K562 (cell line): Measurements from ENCODE around the gene BMAL1. TPM values are rescaled to one million over a fixed set of nuclear protein-coding genes. Genes with fewer than 3 reads are reported as not detected.

Experiments
- ATAC-seq: fragments of 200-7000 bp; cut with Tn5 transposase; 3 replicates; pipeline ENCODE4 v1.9.1; 2020; ENCODE audit warnings: moderate library complexity
- BruUV-seq: library from RNA; stranded (reverse); fragments of 400-500 nt; replicated peaks from 2 replicates; lab custom pipeline; 2021; lab: Mats Ljungman, UMichigan
- CTCF ChIA-PET: fragments of 300-600 bp; formaldehyde crosslinking; extraction: SDS; loops from one replicate; lab custom pipeline; 2021; ENCODE audit warnings: low intra/inter-chr PET ratio; lab: Yijun Ruan, JAX
- POLR2A ChIA-PET: fragments of 300-600, 350-650 bp; sonication (Branson Sonifier 250); formaldehyde crosslinking; extraction: SDS; loops from one replicate; lab custom pipeline; 2021; ENCODE audit warnings: antibody characterized with exemption, inconsistent platforms; lab: Yijun Ruan, JAX
- DNase-seq, 4 experiments: peaks; one replicate each; pipeline versions ENCODE4 v3.0.0 to v3.0.0-alpha.2; 2011 to 2018; ENCODE audit warnings: low spot score in 3 of 4, mixed read lengths in 3 of 4; ENCODE audit errors: extremely low read depth in 1 of 4
- FAIRE-seq: peaks from 2 replicates; lab custom pipeline; 2011; peaks lifted over from hg19 to GRCh38; lab: Jason Lieb, UNC
- H2AFZ ChIP-seq: 2 replicates; pipeline ENCODE4 v1.6.0; 2011; ENCODE audit warnings: low read depth, low read length, control low read depth, inconsistent platforms
- H3K27ac ChIP-seq: fragments of 200-600 bp; 3 replicates; pipeline ENCODE4 v1.8.0; 2011; ENCODE audit warnings: low read depth, mild to moderate bottlenecking, control low read depth, inconsistent platforms, low read length, moderate library complexity, mixed read lengths; ENCODE audit errors: extremely low read depth
- H3K27me3 ChIP-seq, 2 experiments: fragments of 300-600 bp in 1 of 2; 2 replicates in 1 of 2; 3 replicates in 1 of 2; pipeline versions ENCODE4 v1.6.0 to v1.8.0; 2011; ENCODE audit warnings: inconsistent platforms in 2 of 2, low read length in 2 of 2, mild to moderate bottlenecking in 1 of 2, mixed read lengths in 1 of 2, moderate library complexity in 1 of 2; ENCODE audit not compliant: control insufficient read depth in 2 of 2, insufficient read depth in 2 of 2
- H3K36me3 ChIP-seq: fragments of 300-600 bp; 3 replicates; pipeline ENCODE4 v1.8.0; 2011; ENCODE audit warnings: mild to moderate bottlenecking, low read length, inconsistent platforms; ENCODE audit not compliant: control insufficient read depth, insufficient read depth
- H3K4me1 ChIP-seq, 2 experiments: fragments of 200-600 bp in 1 of 2; replicated peaks in 1 of 2; 2 replicates in 1 of 2; 3 replicates in 1 of 2; pipeline versions ENCODE4 v1.5.1 to v1.8.0; 2011; ENCODE audit warnings: inconsistent platforms in 2 of 2, low read length in 2 of 2, mild to moderate bottlenecking in 1 of 2, mixed read lengths in 1 of 2, moderate library complexity in 1 of 2; ENCODE audit not compliant: control insufficient read depth in 2 of 2, insufficient read depth in 2 of 2
- H3K4me2 ChIP-seq: 2 replicates; pipeline ENCODE4 v1.6.1; 2011; ENCODE audit warnings: low read length, control low read depth, inconsistent platforms, mixed read lengths; ENCODE audit not compliant: insufficient read depth
- H3K4me3 ChIP-seq: fragments of 200-600 bp; sonication (generic), shearing (Covaris generic); 2 replicates; pipeline ENCODE4 v1.5.1; 2016; ENCODE audit warnings: control low read depth, inconsistent platforms
- H3K79me2 ChIP-seq: fragments of 200-600 bp; 3 replicates; pipeline ENCODE4 v1.8.0; 2011; ENCODE audit warnings: low read length, inconsistent platforms; ENCODE audit not compliant: control insufficient read depth, insufficient read depth
- H3K9ac ChIP-seq, 2 experiments: 2 replicates each; pipeline versions ENCODE4 v1.6.0 to v1.6.1; 2011; ENCODE audit warnings: low read depth in 2 of 2, low read length in 2 of 2, control low read depth in 1 of 2, inconsistent platforms in 1 of 2, mild to moderate bottlenecking in 1 of 2, mixed read lengths in 1 of 2; ENCODE audit not compliant: insufficient read depth in 1 of 2
- H3K9me1 ChIP-seq: one replicate; pipeline ENCODE4 v1.6.0; 2011; ENCODE audit warnings: inconsistent platforms, mild to moderate bottlenecking, low read length, moderate library complexity; ENCODE audit not compliant: control insufficient read depth, insufficient read depth
- H3K9me3 ChIP-seq: replicated peaks from 2 replicates; pipeline ENCODE4 v1.5.1; 2011; ENCODE audit warnings: low read depth, low read length, inconsistent platforms; ENCODE audit not compliant: control insufficient read depth, insufficient read depth
- H4K20me1 ChIP-seq: replicated peaks from 2 replicates; pipeline ENCODE4 v1.6.1; 2011; ENCODE audit warnings: low read length, inconsistent platforms, mixed read lengths; ENCODE audit not compliant: control insufficient read depth, insufficient read depth
- CHD7 ChIP-seq: fragments of 200-600 bp; sonication (generic); IDR thresholded peaks from one replicate; pipeline ENCODE4 v1.6.1; 2012; ENCODE audit warnings: mild to moderate bottlenecking, low read depth, low read length, inconsistent platforms
- KDM1A ChIP-seq, 2 experiments: fragments of 450-650 bp; IDR thresholded peaks; 2 replicates each; pipeline ENCODE4 v1.6.1; 2016; ENCODE audit warnings: mild to moderate bottlenecking in 2 of 2
- RAD21 ChIP-seq, 2 experiments: fragments of 250-450 bp in 1 of 2; fragments of 450-650 bp in 1 of 2; sonication (Bioruptor Pico) in 1 of 2; formaldehyde crosslinking in 1 of 2; IDR thresholded peaks in 1 of 2; conservative IDR thresholded peaks in 1 of 2; 2 replicates each; pipeline versions ENCODE4 v1.4.0 to v1.8.0; 2020 to 2022; ENCODE audit warnings: mild to moderate bottlenecking in 2 of 2, moderate library complexity in 1 of 2
- ZBTB2 ChIP-seq: fragments of 450-650 bp; IDR thresholded peaks from 2 replicates; pipeline ENCODE4 v1.6.1; 2016; ENCODE audit warnings: antibody characterized with exemption
- ZEB2 ChIP-seq: fragments of 450-650 bp; IDR thresholded peaks from 2 replicates; pipeline ENCODE4 v1.6.1; 2016
- ZNF586 ChIP-seq: fragments of 450-650 bp; formaldehyde crosslinking; conservative IDR thresholded peaks from 2 replicates; pipeline ENCODE4 v1.4.0; 2020; ENCODE audit warnings: mild to moderate bottlenecking, moderate library complexity
- WGBS: fragments of 100-300 bp; shearing (Covaris generic); methylation state at CpG from one replicate; pipeline ENCODE4 v1.1.6; 2016; ENCODE audit warnings: low coverage, mixed read lengths; ENCODE audit not compliant: insufficient coverage; ENCODE audit errors: missing lambda C conversion rate; 5-methylcytosine and 5-hydroxymethylcytosine counted together
- in situ Hi-C: fragments of 300-500 bp; cut with MboI; formaldehyde crosslinking; loops from 4 replicates; pipeline ENCODE4 v1.15.0; 2018; ENCODE audit warnings: inconsistent platforms, mixed read lengths
- intact Hi-C: fragments of 100-400 bp; cut with micrococcal nuclease; formaldehyde crosslinking; loops from 2 replicates; pipeline ENCODE4 v1.14.2; 2022
- polyA plus RNA-seq, 8 experiments: library from polyadenylated mRNA; depleted of rRNA in 4 of 8; stranded (reverse) in 5 of 8; unstranded in 3 of 8; fragments of >200 nt; fragmentation: Nextera tagmentation in 2 of 8; fragmentation: Illumina TruSeq in 1 of 8; extraction: Ambion mirVana in 2 of 8; extraction: Trizol in 1 of 8; gene quantifications; 2 replicates each; pipeline versions ENCODE4 v1.2.1 to v1.2.3, GENCODE V29; 2011 to 2014; ENCODE audit warnings: inconsistent platforms in 1 of 8, missing spikeins in 1 of 8
- total RNA-seq, 7 experiments: library from RNA; depleted of rRNA in 6 of 7; stranded (reverse); fragments of >200 nt in 6 of 7; fragmentation: Illumina TruSeq in 2 of 7; extraction: Trizol in 2 of 7; gene quantifications; 2 replicates each; pipeline versions ENCODE4 v1.2.1 to v1.2.3, GENCODE V29; 2011 to 2021; ENCODE audit warnings: low replicate concordance in 1 of 7
- TF ChIP-seq, protein P1 (sequence below), 2 experiments: fragments of 450-650 bp in 1 of 2; sonication (generic) in 1 of 2; formaldehyde crosslinking in 1 of 2; IDR thresholded peaks in 1 of 2; conservative IDR thresholded peaks in 1 of 2; 2 replicates each; pipeline versions ENCODE4 v1.6.1 to v1.8.1; 2016 to 2023; ENCODE audit warnings: mild to moderate bottlenecking in 2 of 2, moderate library complexity in 2 of 2, inconsistent platforms in 1 of 2, missing genetic modification reagents in 1 of 2

Gene BMAL1
- total and polyA plus RNA-seq, 9 of the 15 experiments (the other 6 are each of a cell fraction or from before 2014, with no cell fraction given): 0.14 to 2.4 (median 0.64) TPM

GRCh38 chr11:13280092-13280722 lies 2.6 kb downstream of the BMAL1 start:
- CTCF ChIA-PET: no interaction called here
- in situ Hi-C loops: no loop called here
- no TSS peak for BruUV-seq
- Histone ChIP-seq H3K4me2 (no peak overlapping the region), H3K27ac (no peak overlapping the region), H3K27me3 (peaks cover 5 to 26% of the 10 kb centered on the region in 2 experiments; a peak in 3 of 5 replicates), H3K9ac (no peak overlapping the region), H3K9me3 (no peaks in the 10 kb centered on the region), H3K79me2 (no peaks in the 10 kb centered on the region), H4K20me1 (no peaks in the 10 kb centered on the region; the same call in 1 of the 2 replicates), H3K4me1 (peaks cover 0 to 16% of the 10 kb centered on the region in 2 experiments; a peak in 2 of 5 replicates), H3K36me3 (no peaks in the 10 kb centered on the region), H2AFZ (no peak overlapping the region), H3K9me1 (no peaks in the 10 kb centered on the region), H3K4me3 (no peak overlapping the region)
- DNase-seq (no peak), ATAC-seq (no peak), FAIRE-seq (no peak)
- 0% methylated on average over 3 of the region's 3 CpGs for WGBS
- intact Hi-C loops: no loop called here
- POLR2A ChIA-PET: no interaction called here
- peak; percentile 22 to 58; a peak in 3 of 4 replicates for TF ChIP-seq KDM1A (IDR thresholded peaks at IDR 0.05)
- no peak for TF ChIP-seq RAD21 (CRISPR knock-in tag; conservative IDR thresholded peaks at IDR 0.05 in 1 of 2, IDR thresholded peaks at IDR 0.05 in 1 of 2)
- no peak for TF ChIP-seq CHD7
- no peak for TF ChIP-seq ZNF586 (CRISPR knock-in tag)
- no peak for TF ChIP-seq ZBTB2
- no peak for TF ChIP-seq ZEB2
- TF ChIP-seq, protein P1, sequence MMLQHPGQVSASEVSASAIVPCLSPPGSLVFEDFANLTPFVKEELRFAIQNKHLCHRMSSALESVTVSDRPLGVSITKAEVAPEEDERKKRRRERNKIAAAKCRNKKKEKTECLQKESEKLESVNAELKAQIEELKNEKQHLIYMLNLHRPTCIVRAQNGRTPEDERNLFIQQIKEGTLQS (IDR thresholded peaks at IDR 0.05): peak; percentile 42
- TF ChIP-seq, protein P1 (CRISPR knock-in tag; conservative IDR thresholded peaks at IDR 0.05): no peak
